Testis (tissue), 3 donors: Measurements from ENCODE around the gene ZBTB20. TPM values are rescaled to one million over a fixed set of nuclear protein-coding genes. Genes with fewer than 3 reads are reported as not detected.

ENCODE experiments used
- DNase-seq: peaks from one replicate; pipeline ENCODE4 v3.0.0-alpha.2; 2019
- H3K27ac ChIP-seq, 2 donors: fragments of 200-600 bp; sonication (generic); one replicate each; pipeline ENCODE4 v1.5.1; 2019
- H3K27me3 ChIP-seq: fragments of 200-600 bp; sonication (generic); one replicate; pipeline ENCODE4 v1.5.1; 2019
- H3K36me3 ChIP-seq: fragments of 200-600 bp; sonication (generic); one replicate; pipeline ENCODE4 v1.5.1; 2017; ENCODE audit warnings: low read depth; ENCODE audit errors: missing control alignments
- H3K4me1 ChIP-seq: fragments of 200-600 bp; sonication (generic); one replicate; pipeline ENCODE4 v1.5.1; 2019
- H3K4me3 ChIP-seq, 2 donors: fragments of 200-600 bp; sonication (generic); one replicate each; pipeline ENCODE4 v1.5.1; 2017 to 2019
- H3K9me3 ChIP-seq: fragments of 200-600 bp; sonication (generic); one replicate; pipeline ENCODE4 v1.5.1; 2017
- CTCF ChIP-seq, 3 experiments: fragments of 450-650 bp in 2 of 3; fragments of 200-600 bp in 1 of 3; sonication (generic) in 1 of 3; IDR thresholded peaks; one replicate each; pipeline ENCODE4 v1.5.1; 2016 to 2019; ENCODE audit warnings: antibody characterized with exemption in 3 of 3, mild to moderate bottlenecking in 2 of 3, moderate library complexity in 1 of 3
- POLR2A ChIP-seq: fragments of 450-650 bp; IDR thresholded peaks from one replicate; pipeline ENCODE4 v1.6.1; 2017; ENCODE audit warnings: antibody characterized with exemption, mild to moderate bottlenecking, moderate library complexity
- WGBS, 2 donors: methylation state at CpG; one replicate each; pipeline ENCODE4 v1.1.5; 2018; 5-methylcytosine and 5-hydroxymethylcytosine counted together
- intact Hi-C: fragments of 100-400 bp; cut with DNase I; formaldehyde crosslinking; loops from one replicate; pipeline ENCODE4 v1.15.1; 2023; ENCODE audit warnings: low total_unique reads
- polyA plus RNA-seq: library from polyadenylated mRNA; stranded (reverse); fragments of 350-450 nt; fragmentation: Illumina TruSeq; extraction: RNeasy Lipid Tissue Mini Kit (QIAGEN cat#74804); gene quantifications from one replicate; pipeline ENCODE4 v1.2.3, GENCODE V29; 2014; ENCODE audit warnings: low read depth, low replicate concordance; ENCODE audit not compliant: insufficient read depth
- total RNA-seq, 2 donors: library from RNA; depleted of rRNA; stranded (reverse); fragments of >200 nt; gene quantifications; one replicate each; pipeline ENCODE4 v1.2.3, GENCODE V29; 2016

ZBTB20 gene
- total and polyA plus RNA-seq, 3 donors from 2014 or later, result 36.8 to 179 (median 126) TPM

GRCh38 chr3:114846252-114846651, 300.8 kb downstream of the ZBTB20 start:
- intact Hi-C loops, result no loop called here
- no peak overlapping the region for H3K27ac ChIP-seq

GRCh38 chr3:114841515-114841914, 305.6 kb downstream of the ZBTB20 start:
- Histone ChIP-seq H3K36me3 (no peaks in the 10 kb centered on the region), H3K4me3 (no peak overlapping the region), H3K4me1 (no peaks in the 10 kb centered on the region), H3K27ac (no peak overlapping the region), H3K9me3 (no peaks in the 10 kb centered on the region), H3K27me3 (no peaks in the 10 kb centered on the region)
- 98 to 100% methylated on average over 1 of the region's 1 CpG for WGBS, 2 donors
- no peak for DNase-seq
- intact Hi-C loops, result no loop called here
- no peak for TF ChIP-seq POLR2A
- no peak for TF ChIP-seq CTCF (IDR thresholded peaks at IDR 0.05)

More at GRCh38 chr3:114846252-114846651, 300.8 kb downstream of the ZBTB20 start:
- H3K36me3 ChIP-seq, result no peaks in the 10 kb centered on the region
- TF ChIP-seq POLR2A (no peak), CTCF (IDR thresholded peaks at IDR 0.05) (no peak)
- WGBS, 2 donors, result 60 to 78% methylated on average over 1 of the region's 1 CpG
- peaks cover 14% of the 10 kb centered on the region for H3K4me1 ChIP-seq
- no peaks in the 10 kb centered on the region for H3K9me3 ChIP-seq
- no peaks in the 10 kb centered on the region for H3K27me3 ChIP-seq
- DNase-seq, result no peak
- H3K4me3 ChIP-seq, result no peak overlapping the region

GRCh38 chr3:114839476-114839875, 307.6 kb downstream of the ZBTB20 start:
- Histone ChIP-seq H3K9me3 (no peaks in the 10 kb centered on the region), H3K4me1 (no peaks in the 10 kb centered on the region), H3K27me3 (no peaks in the 10 kb centered on the region), H3K36me3 (no peaks in the 10 kb centered on the region), H3K4me3 (no peak overlapping the region), H3K27ac (no peak overlapping the region)
- intact Hi-C loops, result no loop called here
- TF ChIP-seq CTCF (IDR thresholded peaks at IDR 0.05) (no peak), POLR2A (no peak)
- whole genome bisulfite sequencing, 2 donors, result 64 to 77% methylated on average over 2 of the region's 2 CpGs
- DNase-seq, result no peak

GRCh38 chr3:114838025-114838424, 309.1 kb downstream of the ZBTB20 start:
- Histone ChIP-seq H3K9me3 (no peaks in the 10 kb centered on the region), H3K36me3 (no peaks in the 10 kb centered on the region), H3K27me3 (no peaks in the 10 kb centered on the region), H3K4me3 (no peak overlapping the region), H3K27ac (no peak overlapping the region), H3K4me1 (no peaks in the 10 kb centered on the region)
- TF ChIP-seq POLR2A, result no peak
- no peak for TF ChIP-seq CTCF (IDR thresholded peaks at IDR 0.05)
- no peak for DNase-seq
- 64 to 96% methylated on average over 2 of the region's 2 CpGs for WGBS, 2 donors
- intact Hi-C loops, result no loop called here

- H3K4me1 ChIP-seq, result no peaks in the 10 kb centered on the region
- WGBS, 2 donors, result 58 to 64% methylated on average over 7 of the region's 7 CpGs
- no peak for TF ChIP-seq CTCF (IDR thresholded peaks at IDR 0.05)
- TF ChIP-seq POLR2A, result no peak
- DNase-seq, result no peak
- no peaks in the 10 kb centered on the region for H3K9me3 ChIP-seq
- no peak overlapping the region for H3K4me3 ChIP-seq
- H3K27ac ChIP-seq, result no peak overlapping the region
- H3K36me3 ChIP-seq, result no peaks in the 10 kb centered on the region
- no peaks in the 10 kb centered on the region for H3K27me3 ChIP-seq
- intact Hi-C loops, result no loop called here
Observed at GRCh38 chr3:114834175-114834940, 312.7 kb downstream of the ZBTB20 start.
